ENCODE results near the gene TPP2.
A peak's percentile ranks its signal among the peaks of the same experiment; 100 is the strongest.

The TPP2 gene

DNA sequence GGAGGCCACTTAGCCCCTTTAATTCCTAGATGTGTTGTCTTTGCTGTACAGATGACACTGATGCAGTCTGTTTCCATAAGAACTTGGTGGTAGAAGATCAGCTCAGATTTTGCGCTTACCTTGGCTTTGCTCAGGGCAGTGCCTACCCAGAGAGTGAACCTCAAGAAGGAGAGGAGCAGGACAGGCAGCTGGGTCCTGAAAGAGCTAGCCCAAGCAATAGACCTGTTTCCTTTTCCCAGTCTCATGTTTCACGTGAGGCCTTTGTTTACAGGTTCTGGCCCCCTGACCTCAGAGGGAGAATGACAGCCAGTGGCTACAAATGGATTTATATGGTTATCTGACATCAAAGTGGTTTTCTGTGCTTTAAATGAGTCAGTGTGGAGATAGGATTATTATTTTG is 58.0 kb downstream of the TPP2 start:
- ATAC-seq (ENCODE audit: low read depth) = no peak
- TF ChIP-seq, protein P1, sequence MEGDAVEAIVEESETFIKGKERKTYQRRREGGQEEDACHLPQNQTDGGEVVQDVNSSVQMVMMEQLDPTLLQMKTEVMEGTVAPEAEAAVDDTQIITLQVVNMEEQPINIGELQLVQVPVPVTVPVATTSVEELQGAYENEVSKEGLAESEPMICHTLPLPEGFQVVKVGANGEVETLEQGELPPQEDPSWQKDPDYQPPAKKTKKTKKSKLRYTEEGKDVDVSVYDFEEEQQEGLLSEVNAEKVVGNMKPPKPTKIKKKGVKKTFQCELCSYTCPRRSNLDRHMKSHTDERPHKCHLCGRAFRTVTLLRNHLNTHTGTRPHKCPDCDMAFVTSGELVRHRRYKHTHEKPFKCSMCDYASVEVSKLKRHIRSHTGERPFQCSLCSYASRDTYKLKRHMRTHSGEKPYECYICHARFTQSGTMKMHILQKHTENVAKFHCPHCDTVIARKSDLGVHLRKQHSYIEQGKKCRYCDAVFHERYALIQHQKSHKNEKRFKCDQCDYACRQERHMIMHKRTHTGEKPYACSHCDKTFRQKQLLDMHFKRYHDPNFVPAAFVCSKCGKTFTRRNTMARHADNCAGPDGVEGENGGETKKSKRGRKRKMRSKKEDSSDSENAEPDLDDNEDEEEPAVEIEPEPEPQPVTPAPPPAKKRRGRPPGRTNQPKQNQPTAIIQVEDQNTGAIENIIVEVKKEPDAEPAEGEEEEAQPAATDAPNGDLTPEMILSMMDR (IDR thresholded peaks at IDR 0.05; ENCODE audit: poor library complexity, severe bottlenecking) = no peak
- peaks cover 85% of the 10 kb centered on the region for H3K36me3 ChIP-seq (ENCODE audit: low read depth)

DNA sequence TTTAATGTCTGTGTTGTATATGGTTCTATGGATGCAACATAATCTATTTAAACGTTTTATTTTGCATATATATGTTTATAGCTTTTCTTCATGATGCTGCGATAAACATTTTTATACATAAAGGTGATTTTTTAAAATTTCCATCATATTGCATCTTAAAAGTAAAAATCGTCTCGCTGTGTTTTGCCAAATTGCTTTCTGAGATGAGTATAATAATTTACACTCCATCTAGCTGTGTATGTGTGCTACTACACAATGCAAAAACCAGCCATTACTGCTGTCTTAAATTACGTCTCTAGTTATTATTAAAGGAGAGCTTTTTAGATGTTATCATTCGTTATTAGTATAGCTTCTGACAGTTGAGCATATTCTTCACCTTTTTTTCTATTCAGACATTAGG is 60.8 kb downstream of the TPP2 start:
- DNase-seq (ENCODE audit: low spot score) (no peak), ATAC-seq (ENCODE audit: low read depth) (no peak)
- no peak overlapping the region for H3K4me3 ChIP-seq (ENCODE audit: severe bottlenecking)
- no peak overlapping the region for H3K27ac ChIP-seq (ENCODE audit: poor library complexity, severe bottlenecking)
- TF ChIP-seq, protein P1 (IDR thresholded peaks at IDR 0.05; ENCODE audit: poor library complexity, severe bottlenecking) = peak; percentile 21
- H3K9me3 ChIP-seq (ENCODE audit: severe bottlenecking) = peaks cover 6% of the 10 kb centered on the region
- H3K4me1 ChIP-seq (ENCODE audit: insufficient read depth, poor library complexity, severe bottlenecking) = no peaks in the 10 kb centered on the region
- H3K27me3 ChIP-seq (ENCODE audit: insufficient read depth, poor library complexity, severe bottlenecking) = no peaks in the 10 kb centered on the region
- peaks cover 71% of the 10 kb centered on the region for H3K36me3 ChIP-seq (ENCODE audit: low read depth)

More for the DNA sequence above, 58.0 kb downstream of the TPP2 start:
- H3K9me3 ChIP-seq (ENCODE audit: severe bottlenecking) = peaks cover 6% of the 10 kb centered on the region
- no peak overlapping the region for H3K27ac ChIP-seq (ENCODE audit: poor library complexity, severe bottlenecking)
- H3K4me3 ChIP-seq (ENCODE audit: severe bottlenecking) = no peak overlapping the region
- no peaks in the 10 kb centered on the region for H3K27me3 ChIP-seq (ENCODE audit: insufficient read depth, poor library complexity, severe bottlenecking)
- no peak for DNase-seq (ENCODE audit: low spot score)
- H3K4me1 ChIP-seq (ENCODE audit: insufficient read depth, poor library complexity, severe bottlenecking) = peaks cover 13% of the 10 kb centered on the region

DNA sequence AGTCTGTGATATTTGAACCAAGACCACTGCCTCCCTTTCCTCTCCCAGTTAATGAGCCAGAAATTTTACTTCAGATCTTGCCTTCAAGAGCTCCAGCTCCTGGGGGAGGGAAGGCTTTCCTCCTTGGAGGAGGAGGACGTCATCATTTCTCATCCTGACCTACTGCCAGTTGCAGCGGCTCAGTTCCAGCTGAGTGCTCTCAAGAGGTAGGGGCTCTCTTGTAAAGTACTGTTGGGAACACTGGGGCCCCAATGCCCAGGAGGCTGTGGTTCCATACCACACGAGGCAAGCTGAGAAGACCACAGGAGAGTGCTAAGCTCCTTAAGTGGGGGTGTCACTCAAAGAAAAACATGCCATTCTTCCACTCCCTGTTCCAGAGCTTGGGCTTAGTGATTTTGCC is 61.9 kb downstream of the TPP2 start:
- DNase-seq (ENCODE audit: low spot score) (no peak), ATAC-seq (ENCODE audit: low read depth) (no peak)
- TF ChIP-seq, protein P1 (IDR thresholded peaks at IDR 0.05; ENCODE audit: poor library complexity, severe bottlenecking) = no peak
- Histone ChIP-seq H3K36me3 (ENCODE audit: low read depth) (peaks cover 67% of the 10 kb centered on the region), H3K27me3 (ENCODE audit: insufficient read depth, poor library complexity, severe bottlenecking) (no peaks in the 10 kb centered on the region), H3K27ac (ENCODE audit: poor library complexity, severe bottlenecking) (no peak overlapping the region), H3K4me1 (ENCODE audit: insufficient read depth, poor library complexity, severe bottlenecking) (no peaks in the 10 kb centered on the region), H3K9me3 (ENCODE audit: severe bottlenecking) (peaks cover 6% of the 10 kb centered on the region), H3K4me3 (ENCODE audit: severe bottlenecking) (no peak overlapping the region)

DNA sequence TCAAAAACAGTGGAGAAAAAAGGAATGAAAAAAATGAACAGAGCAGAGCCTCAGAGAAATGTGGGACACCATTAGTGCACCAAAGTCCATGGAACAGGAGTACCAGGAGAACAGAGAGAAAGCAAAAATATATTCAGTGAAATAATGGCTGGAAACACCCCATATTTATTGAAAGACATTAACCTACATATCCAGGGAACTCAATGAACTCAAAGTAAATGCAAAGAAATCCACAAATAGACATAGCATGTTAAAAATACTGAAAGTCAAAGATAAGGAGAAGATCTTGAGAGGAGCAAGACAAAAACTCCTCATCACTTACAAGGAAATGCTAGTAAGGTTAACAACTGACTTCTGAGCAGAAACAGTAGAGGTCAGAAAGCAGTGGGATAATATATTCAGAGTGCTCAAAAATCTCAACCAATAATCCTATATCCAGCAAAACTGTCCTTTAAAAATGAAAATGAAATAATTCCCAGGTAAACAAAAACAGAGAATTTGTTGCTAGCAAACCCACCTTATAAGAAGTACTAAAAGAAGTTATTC is 62.5 kb downstream of the TPP2 start:
- Histone ChIP-seq H3K36me3 (ENCODE audit: low read depth) (peaks cover 66% of the 10 kb centered on the region), H3K9me3 (ENCODE audit: severe bottlenecking) (peaks cover 6% of the 10 kb centered on the region), H3K4me3 (ENCODE audit: severe bottlenecking) (no peak overlapping the region), H3K27ac (ENCODE audit: poor library complexity, severe bottlenecking) (no peak overlapping the region), H3K4me1 (ENCODE audit: insufficient read depth, poor library complexity, severe bottlenecking) (no peaks in the 10 kb centered on the region), H3K27me3 (ENCODE audit: insufficient read depth, poor library complexity, severe bottlenecking) (no peaks in the 10 kb centered on the region)
- DNase-seq (ENCODE audit: low spot score) = no peak
- TF ChIP-seq, protein P1 (IDR thresholded peaks at IDR 0.05; ENCODE audit: poor library complexity, severe bottlenecking) = no peak
- no peak for ATAC-seq (ENCODE audit: low read depth)

DNA sequence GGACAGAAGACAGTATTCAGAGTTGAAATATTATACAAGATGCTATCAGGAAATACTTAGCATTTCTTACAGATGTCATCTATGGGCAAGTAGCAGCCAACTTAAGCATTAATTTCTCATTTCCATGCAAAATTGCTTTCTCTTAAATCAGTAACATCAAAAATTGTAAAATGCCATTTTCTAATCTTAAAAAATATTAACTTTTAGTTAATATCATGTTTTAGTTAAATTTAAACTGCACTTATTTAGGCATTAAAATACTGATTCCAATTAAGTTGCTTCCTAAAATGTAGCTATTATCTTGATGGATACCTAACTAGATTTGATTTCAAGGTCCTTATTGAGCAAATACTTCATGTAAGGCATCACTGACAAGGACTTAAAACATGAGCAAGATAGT is 70.2 kb downstream of the TPP2 start:
- no peak overlapping the region for H3K27ac ChIP-seq (ENCODE audit: poor library complexity, severe bottlenecking)
- H3K36me3 ChIP-seq (ENCODE audit: low read depth) = peaks cover 67% of the 10 kb centered on the region
- DNase-seq (ENCODE audit: low spot score) (no peak), ATAC-seq (ENCODE audit: low read depth) (no peak)
- no peak overlapping the region for H3K4me3 ChIP-seq (ENCODE audit: severe bottlenecking)
- H3K9me3 ChIP-seq (ENCODE audit: severe bottlenecking) = no peaks in the 10 kb centered on the region
- TF ChIP-seq, protein P1 (IDR thresholded peaks at IDR 0.05; ENCODE audit: poor library complexity, severe bottlenecking) = no peak
- no peaks in the 10 kb centered on the region for H3K27me3 ChIP-seq (ENCODE audit: insufficient read depth, poor library complexity, severe bottlenecking)
- no peaks in the 10 kb centered on the region for H3K4me1 ChIP-seq (ENCODE audit: insufficient read depth, poor library complexity, severe bottlenecking)
